ENCODE data around the gene SDHB.
A peak's percentile ranks its signal among the peaks of the same experiment; 100 is the strongest.

Gene SDHB

DNA sequence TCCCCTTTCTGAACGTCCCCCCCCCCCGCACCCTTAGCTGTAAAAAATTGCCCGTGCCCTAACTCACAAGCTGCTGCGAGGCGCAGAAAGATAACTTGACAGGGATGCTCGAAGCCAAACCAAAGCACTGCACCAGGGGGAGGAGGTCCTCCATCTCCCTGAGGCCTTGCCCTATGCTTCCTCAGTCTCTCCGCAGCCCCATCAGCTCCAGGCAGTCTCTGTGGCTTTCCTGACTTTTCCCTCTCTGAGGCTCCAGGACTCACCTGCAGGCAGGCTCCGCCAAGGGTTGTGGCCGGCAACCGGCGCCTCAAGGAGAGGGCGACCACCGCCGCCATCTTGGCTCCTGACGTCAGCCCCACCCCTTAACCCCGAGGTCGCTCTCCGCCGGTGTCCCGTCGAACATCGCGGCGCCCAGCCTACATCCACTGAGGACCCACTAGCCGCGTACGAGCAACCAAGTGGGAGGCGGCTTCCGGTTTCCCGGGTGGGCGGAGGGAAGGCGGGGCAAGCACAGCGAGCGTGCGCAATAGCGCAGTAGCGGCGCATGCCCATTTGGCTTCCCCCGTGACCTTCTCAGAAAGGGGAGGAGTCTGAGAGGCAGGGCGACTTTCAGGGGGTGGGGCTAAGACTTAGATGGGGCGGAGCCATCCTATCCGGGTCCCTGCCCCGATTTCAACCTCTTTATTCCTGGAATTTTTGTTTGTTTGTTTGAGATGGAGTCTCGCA is at the start of gene SDHB:
SDHB (minus strand) TSS at position 348 of the 726 bp plus-strand sequence; CDS start at position 335, 13 bp downstream.
- no peaks in the 10 kb centered on the region for H3K9me3 ChIP-seq (ENCODE audit: control insufficient read depth, insufficient read depth, low read depth, low read length)
- ChIA-PET CTCF (interaction anchor here (1.2 kb wide), 1 partner anchor 102 kb away, joined by 3 read pairs; no protein-coding TSS in a partner anchor), POLR2A (interaction anchor here (0.6 kb wide), 1 partner anchor 139 kb away, joined by 4 read pairs; no protein-coding TSS in a partner anchor)
- H3K4me3 ChIP-seq (ENCODE audit: low read depth, low read length) = peak within 1 kb of the TSS; percentile 73
- peak within 1 kb of the TSS; percentile 64 for H3K27ac ChIP-seq (ENCODE audit: extremely low read depth, low read depth, low read length)
- H3K36me3 ChIP-seq (ENCODE audit: control insufficient read depth in 2 of 2, insufficient read depth in 1 of 2, low read length in 2 of 2) = peaks cover 21 to 32% of the 10 kb centered on the region in 2 experiments; a peak in 2 of 3 replicates
- peaks cover 5% of the 10 kb centered on the region; the same call in 1 of the 2 replicates for H3K4me1 ChIP-seq (ENCODE audit: control insufficient read depth, insufficient read depth, low read length)
- TF ChIP-seq ZSCAN23 (tag by site-specific recombination; IDR thresholded peaks at IDR 0.05) (peak; percentile 64; the same call in 1 of the 2 replicates), ZNF48 (tag by site-specific recombination; IDR thresholded peaks at IDR 0.05) (no peak), ZNF76 (tag by site-specific recombination; IDR thresholded peaks at IDR 0.05; ENCODE audit: borderline replicate concordance, low read depth) (peak; percentile 94), GLI2 (tag by site-specific recombination; IDR thresholded peaks at IDR 0.05; ENCODE audit: borderline replicate concordance, low read depth) (no peak), ZNF670 (tag by site-specific recombination; IDR thresholded peaks at IDR 0.05; ENCODE audit: low read depth) (no peak), ZNF416 (tag by site-specific recombination; IDR thresholded peaks at IDR 0.05) (no peak), EGR2 (tag by site-specific recombination; IDR thresholded peaks at IDR 0.05; ENCODE audit: low read depth) (peak; percentile 87), ZNF335 (tag by site-specific recombination; conservative IDR thresholded peaks at IDR 0.05) (peak; percentile 85), SETDB1 (IDR thresholded peaks at IDR 0.05; ENCODE audit: insufficient read length, low read length) (no peak), REPIN1 (tag by site-specific recombination; IDR thresholded peaks at IDR 0.05; ENCODE audit: low read depth) (no peak; the same call in 1 of the 2 replicates), GLIS2 (tag by site-specific recombination; IDR thresholded peaks at IDR 0.05) (no peak), ZNF302 (tag by site-specific recombination; IDR thresholded peaks at IDR 0.05; ENCODE audit: low read depth) (no peak), ZXDB (tag by site-specific recombination; IDR thresholded peaks at IDR 0.05) (peak; percentile 42; the same call in 1 of the 2 replicates), YY1 (tag by site-specific recombination; IDR thresholded peaks at IDR 0.05) (peak; percentile 91), ZNF169 (tag by site-specific recombination; IDR thresholded peaks at IDR 0.05) (no peak), ZNF324 (tag by site-specific recombination; IDR thresholded peaks at IDR 0.05) (no peak), SP7 (tag by site-specific recombination; IDR thresholded peaks at IDR 0.05) (peak; percentile 48; the same call in 1 of the 2 replicates), KLF10 (tag by site-specific recombination; IDR thresholded peaks at IDR 0.05) (peak; percentile 67; the same call in 1 of the 2 replicates), ZBTB20 (tag by site-specific recombination; IDR thresholded peaks at IDR 0.05) (no peak), ZNF521 (tag by site-specific recombination; IDR thresholded peaks at IDR 0.05) (no peak), OSR2 (tag by site-specific recombination; IDR thresholded peaks at IDR 0.05) (no peak), BCL11B (tag by site-specific recombination; IDR thresholded peaks at IDR 0.05; ENCODE audit: low read depth) (peak; percentile 75; the same call in 1 of the 2 replicates), ZNF426 (tag by site-specific recombination; IDR thresholded peaks at IDR 0.05) (no peak), YY2 (tag by site-specific recombination; IDR thresholded peaks at IDR 0.05) (peak; percentile 84), SP3 (tag by site-specific recombination; IDR thresholded peaks at IDR 0.05) (peak; percentile 99), ZNF366 (tag by site-specific recombination; conservative IDR thresholded peaks at IDR 0.05) (no peak), ZNF596 (tag by site-specific recombination; IDR thresholded peaks at IDR 0.05) (no peak), ZFP69B (tag by site-specific recombination; IDR thresholded peaks at IDR 0.05) (peak; percentile 44; the same call in 1 of the 2 replicates), ZNF10 (tag by site-specific recombination; IDR thresholded peaks at IDR 0.05) (no peak), TRIM28 (IDR thresholded peaks at IDR 0.05; ENCODE audit: borderline replicate concordance, low read length) (no peak), ZSCAN30 (tag by site-specific recombination; IDR thresholded peaks at IDR 0.05) (no peak; the same call in 1 of the 2 replicates)
- TF ChIP-seq, protein P1, sequence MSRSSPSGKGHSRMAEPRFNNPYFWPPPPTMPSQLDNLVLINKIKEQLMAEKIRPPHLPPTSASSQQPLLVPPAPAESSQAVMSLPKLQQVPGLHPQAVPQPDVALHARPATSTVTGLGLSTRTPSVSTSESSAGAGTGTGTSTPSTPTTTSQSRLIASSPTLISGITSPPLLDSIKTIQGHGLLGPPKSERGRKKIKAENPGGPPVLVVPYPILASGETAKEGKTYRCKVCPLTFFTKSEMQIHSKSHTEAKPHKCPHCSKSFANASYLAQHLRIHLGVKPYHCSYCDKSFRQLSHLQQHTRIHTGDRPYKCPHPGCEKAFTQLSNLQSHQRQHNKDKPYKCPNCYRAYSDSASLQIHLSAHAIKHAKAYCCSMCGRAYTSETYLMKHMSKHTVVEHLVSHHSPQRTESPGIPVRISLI (tag by site-specific recombination; IDR thresholded peaks at IDR 0.05) = no peak
- TF ChIP-seq, protein P2, sequence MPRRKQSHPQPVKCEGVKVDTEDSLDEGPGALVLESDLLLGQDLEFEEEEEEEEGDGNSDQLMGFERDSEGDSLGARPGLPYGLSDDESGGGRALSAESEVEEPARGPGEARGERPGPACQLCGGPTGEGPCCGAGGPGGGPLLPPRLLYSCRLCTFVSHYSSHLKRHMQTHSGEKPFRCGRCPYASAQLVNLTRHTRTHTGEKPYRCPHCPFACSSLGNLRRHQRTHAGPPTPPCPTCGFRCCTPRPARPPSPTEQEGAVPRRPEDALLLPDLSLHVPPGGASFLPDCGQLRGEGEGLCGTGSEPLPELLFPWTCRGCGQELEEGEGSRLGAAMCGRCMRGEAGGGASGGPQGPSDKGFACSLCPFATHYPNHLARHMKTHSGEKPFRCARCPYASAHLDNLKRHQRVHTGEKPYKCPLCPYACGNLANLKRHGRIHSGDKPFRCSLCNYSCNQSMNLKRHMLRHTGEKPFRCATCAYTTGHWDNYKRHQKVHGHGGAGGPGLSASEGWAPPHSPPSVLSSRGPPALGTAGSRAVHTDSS (tag by site-specific recombination; IDR thresholded peaks at IDR 0.05) = no peak
- TF ChIP-seq, protein P3, sequence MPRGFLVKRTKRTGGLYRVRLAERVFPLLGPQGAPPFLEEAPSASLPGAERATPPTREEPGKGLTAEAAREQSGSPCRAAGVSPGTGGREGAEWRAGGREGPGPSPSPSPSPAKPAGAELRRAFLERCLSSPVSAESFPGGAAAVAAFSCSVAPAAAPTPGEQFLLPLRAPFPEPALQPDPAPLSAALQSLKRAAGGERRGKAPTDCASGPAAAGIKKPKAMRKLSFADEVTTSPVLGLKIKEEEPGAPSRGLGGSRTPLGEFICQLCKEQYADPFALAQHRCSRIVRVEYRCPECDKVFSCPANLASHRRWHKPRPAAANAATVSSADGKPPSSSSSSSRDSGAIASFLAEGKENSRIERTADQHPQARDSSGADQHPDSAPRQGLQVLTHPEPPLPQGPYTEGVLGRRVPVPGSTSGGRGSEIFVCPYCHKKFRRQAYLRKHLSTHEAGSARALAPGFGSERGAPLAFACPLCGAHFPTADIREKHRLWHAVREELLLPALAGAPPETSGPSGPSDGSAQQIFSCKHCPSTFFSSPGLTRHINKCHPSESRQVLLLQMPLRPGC (tag by site-specific recombination; IDR thresholded peaks at IDR 0.05) = 0 out of 2 replicates have a peak, but pooled peaks have one; percentile 34
- TF ChIP-seq, protein P4, sequence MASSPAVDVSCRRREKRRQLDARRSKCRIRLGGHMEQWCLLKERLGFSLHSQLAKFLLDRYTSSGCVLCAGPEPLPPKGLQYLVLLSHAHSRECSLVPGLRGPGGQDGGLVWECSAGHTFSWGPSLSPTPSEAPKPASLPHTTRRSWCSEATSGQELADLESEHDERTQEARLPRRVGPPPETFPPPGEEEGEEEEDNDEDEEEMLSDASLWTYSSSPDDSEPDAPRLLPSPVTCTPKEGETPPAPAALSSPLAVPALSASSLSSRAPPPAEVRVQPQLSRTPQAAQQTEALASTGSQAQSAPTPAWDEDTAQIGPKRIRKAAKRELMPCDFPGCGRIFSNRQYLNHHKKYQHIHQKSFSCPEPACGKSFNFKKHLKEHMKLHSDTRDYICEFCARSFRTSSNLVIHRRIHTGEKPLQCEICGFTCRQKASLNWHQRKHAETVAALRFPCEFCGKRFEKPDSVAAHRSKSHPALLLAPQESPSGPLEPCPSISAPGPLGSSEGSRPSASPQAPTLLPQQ (tag by site-specific recombination; IDR thresholded peaks at IDR 0.05) = peak; percentile 69

Measured in HEK293 (cell line).